HEK293 (cell line): ENCODE measurements around the gene CHL1.

ENCODE experiments used
- CTCF ChIA-PET: fragments of 350-600 bp; formaldehyde crosslinking; extraction: SDS; loops from one replicate; lab custom pipeline; 2021; ENCODE audit warnings: antibody characterized with exemption; lab: Yijun Ruan, JAX
- POLR2A ChIA-PET: fragments of 300-600 bp; formaldehyde crosslinking; extraction: SDS; loops from one replicate; lab custom pipeline; 2020; ENCODE audit warnings: antibody characterized with exemption, inconsistent platforms; lab: Yijun Ruan, JAX
- H3K27ac ChIP-seq: fragments of 200-500 bp; sonication (Bioruptor generic); 2 replicates; pipeline ENCODE4 v1.5.1; 2014; ENCODE audit warnings: low read depth, low read length, control low read depth, inconsistent platforms; ENCODE audit errors: extremely low read depth
- H3K36me3 ChIP-seq, 2 experiments: fragments of 200-500 bp in 1 of 2; sonication (Bioruptor generic) in 1 of 2; 1 replicate in 1 of 2; 2 replicates in 1 of 2; pipeline ENCODE4 v1.5.1; 2014 to 2017; ENCODE audit warnings: inconsistent platforms in 2 of 2, low read length in 2 of 2; ENCODE audit not compliant: control insufficient read depth in 2 of 2, insufficient read depth in 1 of 2
- H3K4me1 ChIP-seq: fragments of 200-500 bp; sonication (Bioruptor generic); 2 replicates; pipeline ENCODE4 v1.5.1; 2014; ENCODE audit warnings: mild to moderate bottlenecking, low read length, inconsistent platforms; ENCODE audit not compliant: control insufficient read depth, insufficient read depth
- H3K4me3 ChIP-seq: 2 replicates; pipeline ENCODE4 v1.5.1; 2011; ENCODE audit warnings: low read depth, mild to moderate bottlenecking, control low read depth, low read length, moderate library complexity
- H3K9me3 ChIP-seq: fragments of 200-500 bp; sonication (Bioruptor generic); 2 replicates; pipeline ENCODE4 v1.5.1; 2014; ENCODE audit warnings: low read depth, low read length, inconsistent platforms; ENCODE audit not compliant: control insufficient read depth, insufficient read depth
- IKZF3 ChIP-seq: fragments of 450-650 bp; IDR thresholded peaks from 2 replicates; pipeline ENCODE4 v1.5.0; 2018; ENCODE audit warnings: missing biosample characterization, mild to moderate bottlenecking, missing genetic modification characterization, moderate library complexity
- KLF8 ChIP-seq: fragments of 450-650 bp; formaldehyde crosslinking; IDR thresholded peaks from 2 replicates; pipeline ENCODE4 v1.5.1; 2016; ENCODE audit warnings: missing biosample characterization, missing genetic modification characterization
- OSR2 ChIP-seq: fragments of 450-650 bp; formaldehyde crosslinking; IDR thresholded peaks from 2 replicates; pipeline ENCODE4 v1.5.1; 2016; ENCODE audit warnings: missing biosample characterization, missing genetic modification characterization
- SP7 ChIP-seq: fragments of 450-650 bp; formaldehyde crosslinking; IDR thresholded peaks from 2 replicates; pipeline ENCODE4 v1.5.1; 2016; ENCODE audit warnings: missing biosample characterization, missing genetic modification characterization
- ZBTB1 ChIP-seq: fragments of 450-650 bp; formaldehyde crosslinking; IDR thresholded peaks from 2 replicates; pipeline ENCODE4 v1.5.1; 2016; ENCODE audit warnings: missing biosample characterization, missing genetic modification characterization
- ZBTB17 ChIP-seq: fragments of 450-650 bp; formaldehyde crosslinking; IDR thresholded peaks from 2 replicates; pipeline ENCODE4 v1.5.1; 2016; ENCODE audit warnings: missing biosample characterization, missing genetic modification characterization
- ZBTB20 ChIP-seq: fragments of 450-650 bp; formaldehyde crosslinking; IDR thresholded peaks from 2 replicates; pipeline ENCODE4 v1.5.1; 2016; ENCODE audit warnings: missing biosample characterization, missing genetic modification characterization
- ZBTB26 ChIP-seq: fragments of 450-650 bp; formaldehyde crosslinking; optimal IDR thresholded peaks from 2 replicates; pipeline ENCODE3; 2016; ENCODE audit warnings: missing biosample characterization, mild to moderate bottlenecking, missing genetic modification characterization
- ZBTB6 ChIP-seq: fragments of 450-650 bp; formaldehyde crosslinking; IDR thresholded peaks from 2 replicates; pipeline ENCODE4 v1.5.1; 2017; ENCODE audit warnings: missing biosample characterization, missing genetic modification characterization
- ZFHX2 ChIP-seq: fragments of 450-650 bp; formaldehyde crosslinking; conservative IDR thresholded peaks from 2 replicates; pipeline ENCODE4 v1.5.1; 2016; ENCODE audit warnings: missing biosample characterization, missing genetic modification characterization
- ZFP41 ChIP-seq: fragments of 450-650 bp; formaldehyde crosslinking; IDR thresholded peaks from 2 replicates; pipeline ENCODE4 v1.5.1; 2016; ENCODE audit warnings: missing biosample characterization, missing genetic modification characterization, borderline replicate concordance
- ZNF10 ChIP-seq: fragments of 450-650 bp; formaldehyde crosslinking; IDR thresholded peaks from 2 replicates; pipeline ENCODE4 v1.5.1; 2017; ENCODE audit warnings: missing biosample characterization, missing genetic modification characterization
- ZNF121 ChIP-seq: fragments of 450-650 bp; formaldehyde crosslinking; IDR thresholded peaks from 2 replicates; pipeline ENCODE4 v1.5.1; 2016; ENCODE audit warnings: missing biosample characterization, missing genetic modification characterization
- ZNF2 ChIP-seq: fragments of 450-650 bp; formaldehyde crosslinking; IDR thresholded peaks from 2 replicates; pipeline ENCODE4 v1.5.1; 2016; ENCODE audit warnings: missing biosample characterization, missing genetic modification characterization
- ZNF280D ChIP-seq: fragments of 450-650 bp; formaldehyde crosslinking; IDR thresholded peaks from 2 replicates; pipeline ENCODE4 v1.5.1; 2016; ENCODE audit warnings: missing biosample characterization, missing genetic modification characterization
- ZNF335 ChIP-seq: fragments of 450-650 bp; formaldehyde crosslinking; conservative IDR thresholded peaks from 2 replicates; pipeline ENCODE4 v1.5.1; 2016; ENCODE audit warnings: missing biosample characterization, missing genetic modification characterization
- ZNF426 ChIP-seq: fragments of 450-650 bp; formaldehyde crosslinking; IDR thresholded peaks from 2 replicates; pipeline ENCODE4 v1.5.1; 2017; ENCODE audit warnings: missing biosample characterization, missing genetic modification characterization, mild to moderate bottlenecking, inconsistent platforms, moderate library complexity
- ZNF510 ChIP-seq: fragments of 450-650 bp; formaldehyde crosslinking; IDR thresholded peaks from 2 replicates; pipeline ENCODE4 v1.5.1; 2018; ENCODE audit warnings: mild to moderate bottlenecking, missing genetic modification characterization, missing biosample characterization; ENCODE audit not compliant: insufficient replicate concordance
- ZNF514 ChIP-seq: fragments of 450-650 bp; formaldehyde crosslinking; IDR thresholded peaks from 2 replicates; pipeline ENCODE4 v1.5.1; 2016; ENCODE audit warnings: missing biosample characterization, missing genetic modification characterization
- ZNF560 ChIP-seq: fragments of 450-650 bp; formaldehyde crosslinking; IDR thresholded peaks from 2 replicates; pipeline ENCODE4 v1.5.1; 2017; ENCODE audit warnings: missing biosample characterization, missing genetic modification characterization, borderline replicate concordance
- ZNF596 ChIP-seq: fragments of 450-650 bp; IDR thresholded peaks from 2 replicates; pipeline ENCODE4 v1.5.0; 2018; ENCODE audit warnings: missing biosample characterization, mild to moderate bottlenecking, missing genetic modification characterization, moderate library complexity
- ZNF600 ChIP-seq: fragments of 450-650 bp; formaldehyde crosslinking; IDR thresholded peaks from 2 replicates; pipeline ENCODE4 v1.5.1; 2016; ENCODE audit warnings: missing biosample characterization, missing genetic modification characterization
- ZNF747 ChIP-seq: fragments of 450-650 bp; formaldehyde crosslinking; IDR thresholded peaks from 2 replicates; pipeline ENCODE4 v1.5.1; 2016; ENCODE audit warnings: missing biosample characterization, missing genetic modification characterization
- ZNF768 ChIP-seq: fragments of 450-650 bp; formaldehyde crosslinking; IDR thresholded peaks from 2 replicates; pipeline ENCODE4 v1.5.1; 2018; ENCODE audit warnings: missing biosample characterization, mild to moderate bottlenecking, missing genetic modification characterization
- ZNF830 ChIP-seq: fragments of 450-650 bp; IDR thresholded peaks from 2 replicates; pipeline ENCODE4 v1.5.0; 2018; ENCODE audit warnings: missing biosample characterization, missing genetic modification characterization, low read depth, mild to moderate bottlenecking, moderate library complexity
- TF ChIP-seq, protein P1 (sequence below): fragments of 450-650 bp; formaldehyde crosslinking; IDR thresholded peaks from 2 replicates; pipeline ENCODE4 v1.5.1; 2016; ENCODE audit warnings: missing biosample characterization, missing genetic modification characterization
- TF ChIP-seq, protein P2 (sequence below): fragments of 450-650 bp; formaldehyde crosslinking; IDR thresholded peaks from 2 replicates; pipeline ENCODE4 v1.5.1; 2016; ENCODE audit warnings: missing biosample characterization, missing genetic modification characterization

The CHL1 gene

GRCh38 chr3:454986-455385 lies 258.4 kb downstream of the CHL1 start:
- POLR2A ChIA-PET: no interaction called here
- Histone ChIP-seq H3K9me3 (no peaks in the 10 kb centered on the region), H3K4me1 (no peaks in the 10 kb centered on the region), H3K27ac (no peak overlapping the region), H3K36me3 (no peaks in the 10 kb centered on the region), H3K4me3 (no peak overlapping the region)
- CTCF ChIA-PET: interaction anchor here (0.6 to 1.1 kb wide), 3 partner anchors 13 to 413 kb away, joined by 3 to 5 read pairs (median 3); no protein-coding TSS in a partner anchor
- TF ChIP-seq ZBTB20: no peak
- no peak for TF ChIP-seq ZNF335 (tag by site-specific recombination)
- no peak for TF ChIP-seq ZNF747 (tag by site-specific recombination)
- no peak for TF ChIP-seq ZBTB1 (tag by site-specific recombination)
- TF ChIP-seq IKZF3 (tag by site-specific recombination): no peak
- no peak for TF ChIP-seq ZBTB26 (tag by site-specific recombination)
- TF ChIP-seq, all 188 proteins: peak for 0

DNA sequence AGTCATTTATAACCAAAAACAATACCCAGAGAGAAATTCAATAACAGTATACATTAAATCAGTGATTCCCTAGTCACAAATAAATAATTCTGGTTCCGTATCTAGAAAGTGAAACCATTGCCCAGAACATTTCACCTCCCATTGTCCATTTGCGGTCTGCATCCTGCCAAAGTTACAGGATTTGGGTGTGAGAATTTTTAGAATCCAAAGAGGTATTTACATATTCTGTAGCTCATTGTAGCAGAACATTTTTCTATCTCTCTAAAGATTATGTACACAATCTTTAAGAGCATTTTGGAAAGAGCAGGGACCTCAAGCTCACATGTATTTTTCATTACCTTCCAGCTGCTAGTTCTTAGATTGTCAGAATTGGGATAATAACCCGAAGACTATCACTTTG lies 261.6 kb downstream of the CHL1 start:
- POLR2A ChIA-PET: no interaction called here
- CTCF ChIA-PET: interaction anchor here (2.7 kb wide), 1 partner anchor 10 kb away, joined by 12 read pairs; no protein-coding TSS in a partner anchor
- no peaks in the 10 kb centered on the region for H3K4me1 ChIP-seq

DNA sequence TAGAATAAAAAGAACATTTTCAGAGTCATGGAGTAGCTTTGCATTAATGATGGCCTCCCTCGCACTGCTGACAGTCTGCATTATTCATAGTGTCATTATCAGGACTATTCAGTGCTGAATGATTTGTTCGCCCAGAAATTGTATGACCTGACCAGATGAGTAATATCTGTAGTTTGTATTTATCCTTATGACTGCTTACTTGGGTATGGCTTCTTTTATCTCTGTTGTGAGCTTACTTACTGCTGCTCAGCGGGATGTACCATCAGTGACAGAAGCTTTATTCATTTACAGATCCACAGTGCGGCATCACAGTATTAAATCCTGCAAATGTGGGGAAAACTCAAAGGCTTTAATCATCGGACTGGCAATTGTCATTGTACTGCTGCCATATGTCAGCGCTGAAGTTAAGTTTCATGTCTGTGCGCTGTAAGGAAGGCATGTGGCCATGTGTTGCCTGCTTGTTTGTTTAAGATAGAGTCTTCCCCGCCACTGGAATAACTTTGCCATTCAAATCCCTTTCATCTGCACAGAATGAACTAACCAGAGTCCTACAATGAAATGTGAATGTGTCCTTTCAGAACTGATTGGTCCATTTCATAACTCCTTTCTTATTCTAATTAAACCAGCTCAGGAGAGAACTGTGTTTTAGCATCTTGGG lies 262.2 kb downstream of the CHL1 start:
- Histone ChIP-seq H3K4me3 (no peak overlapping the region), H3K9me3 (no peaks in the 10 kb centered on the region), H3K4me1 (no peaks in the 10 kb centered on the region), H3K27ac (no peak overlapping the region), H3K36me3 (no peaks in the 10 kb centered on the region)
- ChIA-PET POLR2A (no interaction called here), CTCF (interaction anchor here (1.2 kb wide), 1 partner anchor 9 kb away, joined by 4 read pairs; no protein-coding TSS in a partner anchor)
- no peak for TF ChIP-seq SP7 (tag by site-specific recombination)
- no peak for TF ChIP-seq ZNF830 (tag by site-specific recombination)
- no peak for TF ChIP-seq ZFP41 (tag by site-specific recombination)
- TF ChIP-seq ZNF10 (tag by site-specific recombination): no peak
- no peak for TF ChIP-seq ZNF596 (tag by site-specific recombination)
- no peak for TF ChIP-seq ZNF121 (tag by site-specific recombination)
- no peak for TF ChIP-seq ZNF560 (tag by site-specific recombination)
- TF ChIP-seq ZBTB17 (tag by site-specific recombination): no peak
- TF ChIP-seq, protein P1, sequence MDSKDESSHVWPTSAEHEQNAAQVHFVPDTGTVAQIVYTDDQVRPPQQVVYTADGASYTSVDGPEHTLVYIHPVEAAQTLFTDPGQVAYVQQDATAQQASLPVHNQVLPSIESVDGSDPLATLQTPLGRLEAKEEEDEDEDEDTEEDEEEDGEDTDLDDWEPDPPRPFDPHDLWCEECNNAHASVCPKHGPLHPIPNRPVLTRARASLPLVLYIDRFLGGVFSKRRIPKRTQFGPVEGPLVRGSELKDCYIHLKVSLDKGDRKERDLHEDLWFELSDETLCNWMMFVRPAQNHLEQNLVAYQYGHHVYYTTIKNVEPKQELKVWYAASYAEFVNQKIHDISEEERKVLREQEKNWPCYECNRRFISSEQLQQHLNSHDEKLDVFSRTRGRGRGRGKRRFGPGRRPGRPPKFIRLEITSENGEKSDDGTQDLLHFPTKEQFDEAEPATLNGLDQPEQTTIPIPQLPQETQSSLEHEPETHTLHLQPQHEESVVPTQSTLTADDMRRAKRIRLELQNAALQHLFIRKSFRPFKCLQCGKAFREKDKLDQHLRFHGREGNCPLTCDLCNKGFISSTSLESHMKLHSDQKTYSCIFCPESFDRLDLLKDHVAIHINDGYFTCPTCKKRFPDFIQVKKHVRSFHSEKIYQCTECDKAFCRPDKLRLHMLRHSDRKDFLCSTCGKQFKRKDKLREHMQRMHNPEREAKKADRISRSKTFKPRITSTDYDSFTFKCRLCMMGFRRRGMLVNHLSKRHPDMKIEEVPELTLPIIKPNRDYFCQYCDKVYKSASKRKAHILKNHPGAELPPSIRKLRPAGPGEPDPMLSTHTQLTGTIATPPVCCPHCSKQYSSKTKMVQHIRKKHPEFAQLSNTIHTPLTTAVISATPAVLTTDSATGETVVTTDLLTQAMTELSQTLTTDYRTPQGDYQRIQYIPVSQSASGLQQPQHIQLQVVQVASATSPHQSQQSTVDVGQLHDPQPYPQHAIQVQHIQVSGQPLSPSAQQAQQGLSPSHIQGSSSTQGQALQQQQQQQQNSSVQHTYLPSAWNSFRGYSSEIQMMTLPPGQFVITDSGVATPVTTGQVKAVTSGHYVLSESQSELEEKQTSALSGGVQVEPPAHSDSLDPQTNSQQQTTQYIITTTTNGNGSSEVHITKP (tag by site-specific recombination): no peak
- TF ChIP-seq ZNF2 (tag by site-specific recombination): no peak
- TF ChIP-seq ZNF280D: no peak
- no peak for TF ChIP-seq ZBTB6 (tag by site-specific recombination)
- TF ChIP-seq KLF8 (tag by site-specific recombination): no peak
- no peak for TF ChIP-seq ZBTB1 (tag by site-specific recombination)

More for the DNA sequence above, 261.6 kb downstream of the CHL1 start:
- Histone ChIP-seq H3K36me3 (no peaks in the 10 kb centered on the region), H3K9me3 (no peaks in the 10 kb centered on the region), H3K27ac (no peak overlapping the region), H3K4me3 (no peak overlapping the region)
- TF ChIP-seq ZNF768 (tag by site-specific recombination) (no peak), ZNF510 (tag by site-specific recombination) (no peak), ZNF600 (no peak), ZFHX2 (no peak), ZNF514 (no peak), OSR2 (tag by site-specific recombination) (no peak), ZNF426 (no peak), ZBTB20 (no peak)
- TF ChIP-seq, protein P2, sequence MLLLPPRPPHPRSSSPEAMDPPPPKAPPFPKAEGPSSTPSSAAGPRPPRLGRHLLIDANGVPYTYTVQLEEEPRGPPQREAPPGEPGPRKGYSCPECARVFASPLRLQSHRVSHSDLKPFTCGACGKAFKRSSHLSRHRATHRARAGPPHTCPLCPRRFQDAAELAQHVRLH: no peak
